Epithelial cell of proximal tubule (primary cell): ENCODE data around the gene MT1F. TPM values are rescaled to one million over a fixed set of nuclear protein-coding genes. Genes with fewer than 3 reads are reported as not detected.

Experiments
- DNase-seq: peaks from one replicate; pipeline ENCODE4 v3.0.0-alpha.2; 2011; ENCODE audit warnings: low read depth
- H3K4me3 ChIP-seq: 2 replicates; pipeline ENCODE4 v1.5.1; 2011; ENCODE audit warnings: low read depth, mild to moderate bottlenecking, low read length
- CTCF ChIP-seq: conservative IDR thresholded peaks from 2 replicates; pipeline ENCODE4 v1.5.1; 2012; ENCODE audit warnings: low read depth, mild to moderate bottlenecking, low read length
- total RNA-seq: library from RNA; depleted of rRNA; stranded (reverse); fragments of >200 nt; gene quantifications from 2 replicates; pipeline ENCODE4 v1.2.3, GENCODE V29; 2015

MT1F gene
- total RNA-seq, 1 donor from 2014 or later, result 95.8 TPM

GRCh38 chr16:56691885-56692284 lies 34.1 kb downstream of the MT1F start:
- peak; percentile 58 for DNase-seq
- no peak overlapping the region for H3K4me3 ChIP-seq
- no peak for TF ChIP-seq CTCF

GRCh38 chr16:56695246-56695645 lies 37.5 kb downstream of the MT1F start:
- TF ChIP-seq CTCF, result no peak

GRCh38 chr16:56697456-56698155 lies 39.8 kb downstream of the MT1F start:
- no peak for TF ChIP-seq CTCF
- DNase-seq, result no peak
- H3K4me3 ChIP-seq, result no peak overlapping the region

More at GRCh38 chr16:56695246-56695645, 37.5 kb downstream of the MT1F start:
- no peak overlapping the region for H3K4me3 ChIP-seq
- no peak for DNase-seq

- no peak for DNase-seq
- H3K4me3 ChIP-seq, result no peak overlapping the region
- TF ChIP-seq CTCF, result no peak
These were observed 42.4 kb downstream of the MT1F start for GRCh38 chr16:56700195-56700594.

GRCh38 chr16:56700631-56701030 lies 42.9 kb downstream of the MT1F start:
- DNase-seq, result no peak
- no peak overlapping the region for H3K4me3 ChIP-seq
- TF ChIP-seq CTCF, result no peak

- DNase-seq, result no peak
- TF ChIP-seq CTCF, result no peak
- H3K4me3 ChIP-seq, result no peak overlapping the region
These were observed 43.8 kb downstream of the MT1F start for GRCh38 chr16:56701534-56701933.

GRCh38 chr16:56702836-56703235 lies 45.1 kb downstream of the MT1F start:
- no peak overlapping the region for H3K4me3 ChIP-seq
- no peak for TF ChIP-seq CTCF
- no peak for DNase-seq
